Measurements from ENCODE around the gene FAM53A.
"Not testable (repeated sequence)": the region's sequence is repeated elsewhere in the genome, so short reads cannot be mapped to it uniquely, and the experiment has no call there.

Gene FAM53A

GRCh38 chr4:1676605-1677525 is 7.2 kb downstream of the FAM53A start:
- TF ChIP-seq ZFX (IDR thresholded peaks at IDR 0.05) (no peak), CTCF (conservative IDR thresholded peaks at IDR 0.05) (no peak)

GRCh38 chr4:1675802-1676137 is 8.3 kb downstream of the FAM53A start:
- no peak overlapping the region for H3K27ac ChIP-seq
- TF ChIP-seq CTCF (conservative IDR thresholded peaks at IDR 0.05), result no peak
- no peak for TF ChIP-seq ZFX (IDR thresholded peaks at IDR 0.05)

More at GRCh38 chr4:1676605-1677525, 7.2 kb downstream of the FAM53A start:
- no peak overlapping the region for H3K27ac ChIP-seq

GRCh38 chr4:1675136-1675801 is 8.8 kb downstream of the FAM53A start:
- TF ChIP-seq CTCF (conservative IDR thresholded peaks at IDR 0.05), result no peak
- no peak for TF ChIP-seq ZFX (IDR thresholded peaks at IDR 0.05)
- H3K27ac ChIP-seq, result no peak overlapping the region

- no peak for TF ChIP-seq ZFX (IDR thresholded peaks at IDR 0.05)
- TF ChIP-seq CTCF (conservative IDR thresholded peaks at IDR 0.05), result no peak
- no peak overlapping the region for H3K27ac ChIP-seq
These were observed 9.4 kb downstream of the FAM53A start for GRCh38 chr4:1674682-1675081.

GRCh38 chr4:1673671-1674070 is 10.4 kb downstream of the FAM53A start:
- no peak for TF ChIP-seq CTCF (conservative IDR thresholded peaks at IDR 0.05)
- TF ChIP-seq ZFX (IDR thresholded peaks at IDR 0.05), result no peak
- no peak overlapping the region for H3K27ac ChIP-seq

GRCh38 chr4:1671011-1671410 is 13.1 kb downstream of the FAM53A start:
- H3K27ac ChIP-seq, result not testable (repeated sequence)

GRCh38 chr4:1670279-1670678 is 13.8 kb downstream of the FAM53A start:
- H3K27ac ChIP-seq, result no peak overlapping the region
- no peak for TF ChIP-seq CTCF (conservative IDR thresholded peaks at IDR 0.05)
- no peak for TF ChIP-seq ZFX (IDR thresholded peaks at IDR 0.05)
